SK-N-DZ (cell line): Measurements from ENCODE around the gene MAK. TPM values are rescaled to one million over a fixed set of nuclear protein-coding genes. Genes with fewer than 3 reads are reported as not detected.
A peak's percentile ranks its signal among the peaks of the same experiment; 100 is the strongest.
"Not testable (repeated sequence)": the region's sequence is repeated elsewhere in the genome, so short reads cannot be mapped to it uniquely, and the experiment has no call there.

ENCODE experiments used
- DNase-seq: peaks from one replicate; pipeline ENCODE4 v3.0.0-alpha.2; 2015; ENCODE audit warnings: low spot score
- polyA plus RNA-seq, 2 experiments: library from polyadenylated mRNA; depleted of rRNA; stranded (reverse); fragments of >200 nt; gene quantifications; 2 replicates each; pipeline ENCODE4 v1.2.3, GENCODE V29; 2014

The MAK gene, protein sequence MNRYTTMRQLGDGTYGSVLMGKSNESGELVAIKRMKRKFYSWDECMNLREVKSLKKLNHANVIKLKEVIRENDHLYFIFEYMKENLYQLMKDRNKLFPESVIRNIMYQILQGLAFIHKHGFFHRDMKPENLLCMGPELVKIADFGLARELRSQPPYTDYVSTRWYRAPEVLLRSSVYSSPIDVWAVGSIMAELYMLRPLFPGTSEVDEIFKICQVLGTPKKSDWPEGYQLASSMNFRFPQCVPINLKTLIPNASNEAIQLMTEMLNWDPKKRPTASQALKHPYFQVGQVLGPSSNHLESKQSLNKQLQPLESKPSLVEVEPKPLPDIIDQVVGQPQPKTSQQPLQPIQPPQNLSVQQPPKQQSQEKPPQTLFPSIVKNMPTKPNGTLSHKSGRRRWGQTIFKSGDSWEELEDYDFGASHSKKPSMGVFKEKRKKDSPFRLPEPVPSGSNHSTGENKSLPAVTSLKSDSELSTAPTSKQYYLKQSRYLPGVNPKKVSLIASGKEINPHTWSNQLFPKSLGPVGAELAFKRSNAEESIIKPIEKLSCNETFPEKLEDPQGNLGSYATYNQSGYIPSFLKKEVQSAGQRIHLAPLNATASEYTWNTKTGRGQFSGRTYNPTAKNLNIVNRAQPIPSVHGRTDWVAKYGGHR
- polyA plus RNA-seq (2014; cell fraction: cytosol; rRNA removed): 0.22 TPM in 1 of 2 replicates, not detected in the other
- polyA plus RNA-seq (2014; cell fraction: nucleus; rRNA removed): 0.08 and 0.29 TPM in 2 replicates

DNA sequence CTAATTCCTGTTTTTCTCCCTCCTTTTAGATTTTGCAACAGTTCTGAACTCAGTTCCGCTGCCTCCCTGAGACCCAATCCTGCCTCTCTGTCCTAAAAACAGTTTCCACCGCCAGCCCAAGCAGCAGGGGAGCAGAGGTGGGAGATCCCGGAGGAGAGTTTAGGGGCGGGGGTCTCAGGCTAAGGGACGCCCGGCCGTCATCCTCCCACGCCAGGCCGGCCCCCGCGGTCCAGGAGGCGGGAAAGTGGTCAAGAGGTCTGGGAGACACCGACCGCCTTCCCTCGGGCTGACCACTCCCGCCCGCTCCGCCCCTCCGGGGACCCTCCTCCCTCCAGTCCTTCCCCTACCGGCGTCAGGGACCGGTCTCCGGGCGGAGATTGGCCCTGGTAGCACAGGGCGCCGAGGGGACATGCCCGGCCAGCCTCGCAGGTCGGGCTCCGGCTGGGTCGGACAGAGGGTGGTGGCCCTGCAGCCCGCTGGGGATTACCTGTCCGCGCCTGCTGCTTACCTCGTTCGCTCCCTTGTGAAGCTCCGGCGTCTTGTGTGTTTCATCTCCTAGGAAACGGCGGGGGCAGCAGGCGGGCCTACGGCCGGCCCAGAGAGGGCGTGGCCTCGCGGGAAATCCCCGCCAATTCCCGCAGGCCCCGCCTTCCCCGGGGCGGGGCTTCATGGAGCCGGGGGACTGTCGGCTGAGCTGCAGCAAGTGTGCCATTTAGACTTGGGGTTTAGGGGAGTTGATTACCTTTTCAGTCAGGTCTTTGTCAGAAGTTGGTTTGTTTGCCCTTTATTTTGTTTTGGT is at the start of gene MAK:
Gene MAK, minus strand, starts transcription at position 545 of the 799 bp plus-strand sequence. CDS start 7,891 bp downstream, outside the sequence.
- peak; percentile 86 for DNase-seq

- DNase-seq: peak; percentile 41
These were observed 48.6 kb upstream of the MAK start, which contains the start of gene SYCP2L for GRCh38 chr6:10886691-10887502. Gene SYCP2L, plus strand, starts transcription at chr6:10887052. Its CDS starts 75 bp downstream, at chr6:10887127.

DNA sequence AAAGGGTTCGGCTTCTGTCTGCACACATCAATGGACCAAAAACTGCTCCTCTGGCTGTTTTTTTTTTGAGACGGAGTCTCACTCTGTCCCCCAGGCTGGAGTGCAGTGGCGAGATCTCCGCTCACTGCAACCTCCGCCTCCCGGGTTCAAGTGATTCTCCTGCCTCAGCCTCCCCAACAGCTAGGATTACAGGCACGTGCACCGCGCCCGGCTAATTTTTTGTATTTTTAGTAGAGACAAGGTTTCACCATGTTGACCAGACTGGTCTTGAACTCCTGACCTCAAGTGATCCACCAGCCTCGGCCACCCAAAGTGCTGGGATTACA is 48.0 kb upstream of the MAK start:
- DNase-seq: not testable (repeated sequence)

GRCh38 chr6:10884245-10884972 is 46.1 kb upstream of the MAK start:
- no peak for DNase-seq

DNA sequence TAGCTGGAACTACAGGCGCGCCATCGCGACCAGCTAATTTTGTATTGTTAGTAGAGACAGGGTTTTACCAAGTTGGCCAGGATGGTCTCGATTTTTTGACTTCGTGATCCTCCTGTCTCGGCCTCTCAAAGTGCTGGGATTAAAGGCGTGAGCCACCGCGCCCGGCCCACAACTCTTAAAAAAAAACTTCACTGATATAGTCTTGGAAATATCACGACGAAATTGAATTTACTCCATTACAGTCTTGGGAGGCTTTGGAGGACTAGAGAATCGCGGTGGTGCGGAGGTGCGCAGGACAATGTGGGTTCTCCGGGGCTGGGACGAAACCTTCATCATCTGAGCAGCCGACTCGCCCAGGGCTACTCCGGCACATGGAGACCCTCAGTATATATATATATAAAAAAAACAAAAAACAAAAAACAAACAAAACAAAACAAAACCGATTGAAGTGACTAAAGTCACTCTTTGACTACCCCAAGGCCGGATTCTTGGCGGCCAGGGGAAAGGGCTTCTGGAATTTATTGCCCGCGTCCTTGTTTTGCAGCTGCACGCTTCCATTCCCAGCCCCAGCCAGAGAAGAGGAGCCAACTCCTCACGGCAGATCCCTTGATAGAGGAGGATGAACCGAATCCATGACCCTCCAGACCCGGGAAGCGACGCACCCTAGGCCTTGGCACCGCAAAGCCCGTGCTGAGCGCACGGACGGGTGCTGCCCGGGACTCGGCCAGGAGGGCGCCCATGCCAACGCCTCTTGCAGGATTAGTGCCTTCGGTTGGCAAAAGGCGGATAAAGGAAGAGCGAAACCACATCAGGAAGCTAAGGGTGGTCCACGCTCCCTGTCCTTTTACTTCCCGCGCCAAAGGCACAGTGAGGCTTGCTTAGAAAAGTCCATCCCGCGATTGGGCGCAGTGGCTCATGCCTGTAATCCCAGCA is 45.2 kb upstream of the MAK start:
- DNase-seq: no peak

GRCh38 chr6:10882657-10883171 is 44.4 kb upstream of the MAK start:
- no peak for DNase-seq

DNA sequence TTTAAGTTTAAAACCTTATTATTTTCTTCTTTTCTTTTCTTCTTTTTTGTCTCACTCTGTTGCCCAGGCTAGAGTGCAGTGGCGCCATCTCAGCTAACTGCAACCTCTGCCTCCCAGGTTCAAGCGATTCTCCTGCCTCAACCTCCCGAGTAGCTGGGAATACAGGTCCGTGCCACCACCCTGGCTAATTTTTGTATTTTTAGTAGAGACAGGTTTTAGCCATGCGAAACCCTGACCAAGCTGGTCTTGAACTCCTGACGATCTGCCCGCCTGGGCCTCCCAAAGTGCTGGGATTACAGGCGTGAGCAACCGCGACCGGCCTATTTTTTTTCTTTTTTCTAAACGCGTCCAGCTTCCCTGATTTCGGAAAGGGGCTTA is 43.9 kb upstream of the MAK start:
- not testable (repeated sequence) for DNase-seq

- no peak for DNase-seq
These were observed 42.0 kb upstream of the MAK start for GRCh38 chr6:10880366-10880765.

DNA sequence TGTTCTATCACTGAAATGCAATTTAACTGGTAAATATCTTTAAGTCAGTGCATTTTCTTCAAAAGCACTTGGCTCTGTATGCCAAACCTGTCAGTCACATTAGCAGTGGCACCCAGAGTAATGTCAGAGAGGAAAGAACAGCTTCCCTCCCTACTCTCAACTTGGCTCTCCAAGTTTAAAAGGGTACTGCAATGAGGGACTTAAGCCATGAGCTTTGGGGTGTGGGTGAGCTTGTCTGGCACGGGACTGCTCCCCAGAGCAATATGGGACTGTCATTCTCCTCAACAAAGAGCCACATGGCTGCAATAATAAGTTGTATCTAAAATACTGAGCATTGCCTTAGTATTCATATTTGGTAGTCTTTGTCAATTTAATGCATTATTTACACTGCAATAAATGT is 39.5 kb upstream of the MAK start:
- DNase-seq: no peak

GRCh38 chr6:10877012-10877411 is 38.7 kb upstream of the MAK start:
- no peak for DNase-seq

DNA sequence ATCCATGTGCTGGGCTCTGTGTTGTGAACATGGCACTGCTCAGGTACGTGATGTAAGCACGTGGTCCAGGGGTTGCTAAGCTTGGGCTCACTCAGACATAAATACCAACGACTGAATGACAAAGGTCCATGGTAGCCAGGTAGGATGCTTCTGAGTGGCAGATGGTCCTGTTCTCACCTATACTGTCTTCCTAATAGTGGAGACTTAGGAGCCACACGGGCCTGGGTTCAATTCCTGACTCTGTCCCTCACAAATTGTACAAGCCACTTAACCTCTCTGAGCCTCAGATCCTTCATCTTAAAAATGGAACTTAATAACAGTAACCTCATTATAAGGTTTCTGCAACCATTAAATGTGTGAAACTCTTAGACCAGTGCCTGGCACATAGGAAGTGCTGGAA is 36.7 kb upstream of the MAK start:
- DNase-seq: no peak

DNA sequence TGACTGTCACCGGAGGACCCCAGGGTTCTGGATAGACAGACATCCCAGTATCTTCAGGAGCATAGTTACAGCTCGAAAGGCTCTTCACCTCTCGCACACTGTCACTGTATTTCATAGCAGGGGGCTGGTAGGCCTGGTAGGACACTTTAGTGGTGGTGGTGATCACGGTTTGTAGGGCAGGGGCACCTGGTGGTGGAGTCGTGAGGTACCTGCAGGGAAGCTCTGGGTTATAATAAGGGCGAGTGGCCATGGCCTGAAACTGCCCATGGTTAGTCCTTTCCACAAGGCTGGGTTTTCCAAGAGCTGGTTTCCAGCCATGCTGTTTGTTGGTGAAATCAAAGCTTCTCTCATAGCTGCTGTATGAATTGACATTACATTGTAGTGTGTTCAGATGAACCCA is 35.9 kb upstream of the MAK start:
- DNase-seq: no peak

DNA sequence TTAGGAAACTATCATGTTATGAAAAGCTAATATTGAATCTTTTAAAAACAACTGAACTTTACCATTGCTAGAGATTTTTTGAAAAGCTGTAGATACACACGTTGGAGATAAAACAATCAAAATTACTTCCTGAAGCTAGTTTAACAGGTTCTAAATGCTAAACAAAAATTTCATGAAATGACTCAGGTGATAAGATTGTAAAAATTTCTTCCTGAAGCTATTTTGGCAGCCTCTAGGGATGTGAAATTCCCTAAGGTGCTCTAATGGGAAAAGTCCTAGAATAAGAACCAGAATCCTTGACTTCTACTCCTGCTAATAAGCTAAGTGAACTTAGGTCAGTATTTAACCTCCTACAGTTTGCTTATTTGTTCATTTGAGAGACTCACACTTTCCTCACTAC is 35.0 kb upstream of the MAK start:
- DNase-seq: no peak

DNA sequence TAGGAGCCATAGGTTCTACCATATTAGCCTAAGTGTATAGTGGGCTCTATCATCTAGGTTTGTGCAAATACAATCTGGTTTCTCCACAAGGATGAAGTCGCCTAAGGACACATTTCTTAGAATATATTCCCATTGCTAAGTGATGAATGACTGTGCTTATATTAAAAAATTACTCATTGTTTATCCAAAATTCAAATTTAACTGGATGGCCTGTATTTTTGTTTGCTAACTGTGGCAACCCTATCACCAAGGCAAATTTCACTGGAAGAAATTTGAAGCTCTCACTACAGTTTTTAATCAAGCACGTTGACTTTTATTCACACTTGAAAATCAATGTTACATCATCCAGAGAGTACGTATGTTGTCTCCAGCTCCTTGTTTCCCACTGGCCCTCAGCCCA is 29.6 kb upstream of the MAK start:
- no peak for DNase-seq

DNA sequence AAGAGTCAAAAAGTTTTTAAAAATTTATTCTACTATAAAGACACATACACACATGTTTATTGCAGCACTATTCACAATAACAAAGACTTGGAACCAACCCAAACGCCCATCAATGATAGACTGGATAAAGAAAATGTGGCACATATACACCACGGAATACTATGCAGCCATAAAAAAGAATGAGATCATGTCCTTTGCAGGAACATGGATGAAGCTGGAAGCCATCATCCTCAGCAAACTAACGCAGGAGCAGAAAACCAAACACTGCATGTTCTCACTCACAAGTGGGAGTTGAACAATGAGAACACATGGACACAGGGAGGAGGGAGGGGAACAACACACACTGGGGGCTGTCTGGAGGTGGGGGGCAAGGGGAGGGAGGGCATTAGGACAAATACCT is 28.4 kb upstream of the MAK start:
- DNase-seq: not testable (repeated sequence)

GRCh38 chr6:10863031-10863430 is 24.7 kb upstream of the MAK start:
- not testable (repeated sequence) for DNase-seq

- no peak for DNase-seq
These were observed 24.0 kb upstream of the MAK start for GRCh38 chr6:10862361-10862760.

DNA sequence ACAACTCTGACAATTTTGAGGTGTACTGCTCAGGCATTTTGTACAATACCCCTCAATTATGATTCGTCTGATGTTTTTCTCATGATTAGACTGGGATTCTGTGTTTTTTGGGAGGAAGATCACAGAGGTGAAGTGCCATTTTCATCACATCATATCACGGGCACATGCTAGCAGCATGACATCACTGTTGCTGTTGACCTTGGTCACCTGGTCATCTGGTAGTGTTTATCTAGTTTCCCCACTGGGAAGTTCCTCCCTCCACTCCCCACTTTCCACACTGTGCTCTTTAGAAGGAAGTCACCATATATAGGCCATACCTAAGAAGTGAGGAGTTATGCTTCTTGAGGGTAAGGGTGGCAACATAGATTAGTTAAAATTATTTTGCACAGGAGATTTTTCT is 22.7 kb upstream of the MAK start:
- DNase-seq: no peak

- no peak for DNase-seq
These were observed 18.9 kb upstream of the MAK start for GRCh38 chr6:10857259-10857658.
